ENCODE results near the gene LHFPL3.

GRCh38 chr7:104857458-104858425 is 529.3 kb downstream of the LHFPL3 start:
- TF ChIP-seq EZH2phosphoT487 (IDR thresholded peaks at IDR 0.05; ENCODE audit: insufficient read depth, low read depth) (no peak), EZH2 (IDR thresholded peaks at IDR 0.05; ENCODE audit: insufficient read depth, poor library complexity, severe bottlenecking) (no peak)

Measured in GM23248 (cell line).